ENCODE measurements around the gene TRIM39.

The TRIM39 gene

GRCh38 chr6:30378290-30378937, 51.7 kb downstream of the TRIM39 start:
- TF ChIP-seq CTCF (IDR thresholded peaks at IDR 0.05; ENCODE audit: insufficient read depth, low read length, missing control alignments) = no peak
- H3K4me3 ChIP-seq (ENCODE audit: low read depth, low read length) = no peak overlapping the region
- POLR2A ChIA-PET = no interaction called here
- DNase-seq (ENCODE audit: low read depth, low spot score) = no peak
- CTCF ChIA-PET = no interaction called here

DNA sequence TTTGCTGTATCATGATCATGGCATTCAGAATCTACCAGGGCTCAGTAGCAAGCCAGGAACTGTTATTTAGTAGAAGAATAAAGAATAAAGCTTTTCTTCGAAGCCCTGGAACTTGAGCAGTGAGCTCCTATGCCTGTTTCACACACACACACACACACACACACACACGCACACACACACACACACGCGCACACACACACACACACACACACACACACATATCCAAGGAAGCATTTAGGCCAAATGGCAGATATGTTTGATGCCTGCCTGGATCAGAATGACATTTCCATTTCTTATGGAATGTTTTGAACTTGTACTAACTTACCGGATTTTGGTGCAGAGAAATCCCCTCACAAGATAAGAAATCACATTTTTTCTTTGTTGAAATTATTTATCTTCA, 53.7 kb downstream of the TRIM39 start:
- TF ChIP-seq CTCF (IDR thresholded peaks at IDR 0.05; ENCODE audit: insufficient read depth, low read length, missing control alignments) = no peak
- no peak for DNase-seq (ENCODE audit: low read depth, low spot score)
- CTCF ChIA-PET = interaction anchor here (0.7 to 2.1 kb wide), 3 partner anchors 19 to 1193 kb away, joined by 3 to 10 read pairs (median 5); no protein-coding TSS in a partner anchor
- POLR2A ChIA-PET = no interaction called here
- no peak overlapping the region for H3K4me3 ChIP-seq (ENCODE audit: low read depth, low read length)

- ChIA-PET CTCF (interaction anchor here (2.0 kb wide), 1 partner anchor 12 kb away, joined by 5 read pairs; no protein-coding TSS in a partner anchor), POLR2A (no interaction called here)
- TF ChIP-seq CTCF (IDR thresholded peaks at IDR 0.05; ENCODE audit: insufficient read depth, low read length, missing control alignments) = no peak
- no peak overlapping the region for H3K4me3 ChIP-seq (ENCODE audit: low read depth, low read length)
- no peak for DNase-seq (ENCODE audit: low read depth, low spot score)
Observed at GRCh38 chr6:30386166-30386565, 59.4 kb downstream of the TRIM39 start.

- CTCF ChIA-PET = no interaction called here
- DNase-seq (ENCODE audit: low read depth, low spot score) = no peak
- no peak overlapping the region for H3K4me3 ChIP-seq (ENCODE audit: low read depth, low read length)
- POLR2A ChIA-PET = no interaction called here
- no peak for TF ChIP-seq CTCF (IDR thresholded peaks at IDR 0.05; ENCODE audit: insufficient read depth, low read length, missing control alignments)
Observed at GRCh38 chr6:30391240-30391639, 64.5 kb downstream of the TRIM39 start.
